Transverse colon (tissue), 4 donors: ENCODE measurements around the gene HCAR2. TPM values are rescaled to one million over a fixed set of nuclear protein-coding genes. Genes with fewer than 3 reads are reported as not detected.
A peak's percentile ranks its signal among the peaks of the same experiment; 100 is the strongest.
"Not testable (repeated sequence)": the region's sequence is repeated elsewhere in the genome, so short reads cannot be mapped to it uniquely, and the experiment has no call there.

ENCODE experiments used
- DNase-seq: peaks from one replicate; pipeline ENCODE4 v3.0.0-alpha.2; 2019
- H3K27ac ChIP-seq, 4 donors: fragments of 200-600 bp; sonication (generic); 2 replicates each; pipeline ENCODE4 v1.5.1; 2016 to 2018; ENCODE audit warnings: inconsistent platforms in 4 of 4
- H3K27me3 ChIP-seq: fragments of 200-600 bp; sonication (generic); 2 replicates; pipeline ENCODE4 v1.5.1; 2017; ENCODE audit warnings: inconsistent platforms
- H3K36me3 ChIP-seq, 4 donors: fragments of 200-600 bp; sonication (generic); 2 replicates each; pipeline ENCODE4 v1.5.1; 2017 to 2019; ENCODE audit warnings: inconsistent platforms in 4 of 4
- H3K4me1 ChIP-seq, 4 donors: fragments of 200-600 bp; sonication (generic); 2 replicates each; pipeline ENCODE4 v1.5.1; 2017 to 2020; ENCODE audit warnings: inconsistent platforms in 4 of 4
- H3K4me3 ChIP-seq, 4 donors: fragments of 200-600 bp; sonication (generic); 1 replicate in 1 of 4; 2 replicates in 3 of 4; pipeline versions ENCODE4 v1.5.1 to v1.6.1; 2017 to 2019; ENCODE audit warnings: inconsistent platforms in 4 of 4
- H3K9me3 ChIP-seq, 2 donors: fragments of 200-600 bp; sonication (generic); 2 replicates each; pipeline ENCODE4 v1.5.1; 2017 to 2019; ENCODE audit warnings: inconsistent platforms in 2 of 2
- EP300 ChIP-seq: sonication (generic); formaldehyde crosslinking; IDR thresholded peaks from one replicate; pipeline ENCODE4 v1.6.1; 2017; ENCODE audit warnings: antibody characterized with exemption, low read depth
- POLR2A ChIP-seq: fragments of 450-650 bp; IDR thresholded peaks from one replicate; pipeline ENCODE4 v1.6.1; 2016; ENCODE audit warnings: antibody characterized with exemption, mild to moderate bottlenecking, moderate library complexity
- POLR2AphosphoS5 ChIP-seq, 3 donors: sonication (generic); formaldehyde crosslinking; IDR thresholded peaks; one replicate each; pipeline ENCODE4 v1.6.1; 2016; ENCODE audit warnings: antibody characterized with exemption in 3 of 3
- WGBS, 2 donors: methylation state at CpG; one replicate each; pipeline ENCODE4 v1.1.5; 2018; ENCODE audit warnings: low coverage in 1 of 2; 5-methylcytosine and 5-hydroxymethylcytosine counted together
- in situ Hi-C, 4 donors: fragments of 200-750 bp; cut with MboI; loops; one replicate each; pipeline versions ENCODE4 v1.15.0 to v1.15.1; 2017; ENCODE audit warnings: low sequenced_read_pairs in 3 of 4, low pct_ligation_motif_present in 1 of 4, low pct_unique_long_range_greater_than_20kb in 1 of 4
- intact Hi-C: fragments of 100-400 bp; cut with DNase I; formaldehyde crosslinking; loops from one replicate; pipeline ENCODE4 v1.15.1; 2023; ENCODE audit warnings: low total_unique reads
- total RNA-seq, 4 donors: library from RNA; depleted of rRNA; stranded (reverse); fragments of >200 nt; gene quantifications; one replicate each; pipeline ENCODE4 v1.1.0, GENCODE V29; 2016
- TF ChIP-seq, protein P1 (sequence below), 5 experiments: fragments of 200-600 bp in 3 of 5; fragments of 450-650 bp in 2 of 5; sonication (generic) in 3 of 5; IDR thresholded peaks; 1 replicate in 2 of 5; 2 replicates in 3 of 5; pipeline ENCODE4 v1.5.1; 2016 to 2017; ENCODE audit warnings: antibody characterized with exemption in 5 of 5, inconsistent platforms in 3 of 5, mild to moderate bottlenecking in 2 of 5, moderate library complexity in 1 of 5

HCAR2 gene
- total RNA-seq, 4 donors from 2014 or later: 0.27 TPM; not detected in 3

GRCh38 chr12:122700038-122700710, 3.0 kb downstream of the HCAR2 start:
- in situ Hi-C loops, H3K27ac ChIP-seq, H3K27me3 ChIP-seq, intact Hi-C loops, H3K36me3 ChIP-seq, DNase-seq, H3K4me1 ChIP-seq, H3K4me3 ChIP-seq, H3K9me3 ChIP-seq: not testable (repeated sequence)
- WGBS, 2 donors: 85% methylated on average over 2 of the region's 9 CpGs; no CpG with 5 or more reads in 1 of the 2 donors

- H3K36me3 ChIP-seq, H3K4me3 ChIP-seq, intact Hi-C loops, H3K27me3 ChIP-seq, H3K27ac ChIP-seq, H3K4me1 ChIP-seq, DNase-seq, H3K9me3 ChIP-seq, in situ Hi-C loops: not testable (repeated sequence)
- WGBS, 2 donors: 73% methylated on average over 2 of the region's 2 CpGs; no CpG with 5 or more reads in 1 of the 2 donors
These were observed 6.2 kb downstream of the HCAR2 start for GRCh38 chr12:122696922-122697321.

DNA sequence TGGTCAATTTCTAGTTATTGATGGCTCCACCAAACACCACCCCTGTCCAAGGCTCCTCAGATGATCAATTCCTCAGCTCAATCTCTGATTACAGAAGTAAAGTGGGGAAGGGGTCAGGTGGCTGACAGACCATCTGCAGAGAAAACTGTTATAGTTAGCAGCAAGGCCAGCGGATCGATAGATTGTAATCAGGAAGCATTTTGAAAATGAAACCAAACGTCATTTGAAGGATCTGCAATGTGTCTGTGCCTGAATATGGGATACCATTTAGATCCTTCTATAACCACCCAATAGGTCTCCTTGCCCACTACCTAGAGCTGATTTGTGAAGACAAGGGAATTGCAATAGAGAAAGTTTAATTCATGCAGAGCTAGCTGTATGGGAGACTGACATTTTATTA, 11.6 kb downstream of the HCAR2 start:
- DNase-seq: no peak

DNA sequence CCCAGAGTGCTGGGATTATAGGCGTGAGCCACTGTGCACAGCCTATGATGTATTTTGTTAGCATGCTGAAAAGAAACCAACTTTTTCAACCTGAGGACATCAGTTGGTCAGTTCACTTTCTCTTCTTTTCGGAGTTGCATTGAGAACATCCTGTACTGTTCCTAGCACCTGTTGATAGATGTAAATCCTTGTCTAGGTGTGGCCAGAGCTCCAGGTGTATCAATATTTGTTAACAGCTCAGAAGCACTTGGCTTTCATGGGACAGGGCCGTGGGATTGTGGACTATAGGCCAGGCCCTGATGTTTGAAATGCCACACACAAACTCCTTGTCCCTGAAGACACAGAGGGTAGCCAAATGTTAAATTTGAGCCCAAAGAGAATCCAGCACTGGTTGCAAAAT, 14.9 kb downstream of the HCAR2 start:
- no peaks in the 10 kb centered on the region for H3K36me3 ChIP-seq
- no peaks in the 10 kb centered on the region for H3K27me3 ChIP-seq
- in situ Hi-C loops (no loop called here), intact Hi-C loops (no loop called here)
- no peak for TF ChIP-seq EP300
- TF ChIP-seq POLR2AphosphoS5 (IDR thresholded peaks at IDR 0.05): peak in 1 of 3 donors; percentile 13
- no peak for TF ChIP-seq POLR2A
- TF ChIP-seq, protein P1, sequence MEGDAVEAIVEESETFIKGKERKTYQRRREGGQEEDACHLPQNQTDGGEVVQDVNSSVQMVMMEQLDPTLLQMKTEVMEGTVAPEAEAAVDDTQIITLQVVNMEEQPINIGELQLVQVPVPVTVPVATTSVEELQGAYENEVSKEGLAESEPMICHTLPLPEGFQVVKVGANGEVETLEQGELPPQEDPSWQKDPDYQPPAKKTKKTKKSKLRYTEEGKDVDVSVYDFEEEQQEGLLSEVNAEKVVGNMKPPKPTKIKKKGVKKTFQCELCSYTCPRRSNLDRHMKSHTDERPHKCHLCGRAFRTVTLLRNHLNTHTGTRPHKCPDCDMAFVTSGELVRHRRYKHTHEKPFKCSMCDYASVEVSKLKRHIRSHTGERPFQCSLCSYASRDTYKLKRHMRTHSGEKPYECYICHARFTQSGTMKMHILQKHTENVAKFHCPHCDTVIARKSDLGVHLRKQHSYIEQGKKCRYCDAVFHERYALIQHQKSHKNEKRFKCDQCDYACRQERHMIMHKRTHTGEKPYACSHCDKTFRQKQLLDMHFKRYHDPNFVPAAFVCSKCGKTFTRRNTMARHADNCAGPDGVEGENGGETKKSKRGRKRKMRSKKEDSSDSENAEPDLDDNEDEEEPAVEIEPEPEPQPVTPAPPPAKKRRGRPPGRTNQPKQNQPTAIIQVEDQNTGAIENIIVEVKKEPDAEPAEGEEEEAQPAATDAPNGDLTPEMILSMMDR (IDR thresholded peaks at IDR 0.05): no peak
- no peaks in the 10 kb centered on the region for H3K9me3 ChIP-seq
- H3K27ac ChIP-seq: peak overlapping the region in 3 of 4 donors; percentile 21 to 60 (median 43)
- H3K4me3 ChIP-seq: no peak overlapping the region
- WGBS, 2 donors: 63% methylated on average over 3 of the region's 3 CpGs; no CpG with 5 or more reads in 1 of the 2 donors
- H3K4me1 ChIP-seq: no peaks in the 10 kb centered on the region
- DNase-seq: no peak

More for the DNA sequence above, 11.6 kb downstream of the HCAR2 start:
- WGBS, 2 donors: 78 to 87% methylated on average over 3 of the region's 3 CpGs
- Histone ChIP-seq H3K27me3 (no peaks in the 10 kb centered on the region), H3K4me3 (no peak overlapping the region), H3K9me3 (no peaks in the 10 kb centered on the region), H3K27ac (no peak overlapping the region), H3K36me3 (no peaks in the 10 kb centered on the region), H3K4me1 (no peaks in the 10 kb centered on the region)
- intact Hi-C loops (no loop called here), in situ Hi-C loops (no loop called here)
- no peak for TF ChIP-seq POLR2AphosphoS5 (IDR thresholded peaks at IDR 0.05)
- TF ChIP-seq POLR2A: no peak
- TF ChIP-seq EP300: no peak
- TF ChIP-seq, protein P1 (IDR thresholded peaks at IDR 0.05): no peak

GRCh38 chr12:122687086-122687485, 16.1 kb downstream of the HCAR2 start:
- Histone ChIP-seq H3K4me1 (no peaks in the 10 kb centered on the region), H3K36me3 (no peaks in the 10 kb centered on the region), H3K27me3 (no peaks in the 10 kb centered on the region), H3K27ac (peak overlapping the region in 1 of 4 donors; percentile 60), H3K4me3 (no peak overlapping the region), H3K9me3 (no peaks in the 10 kb centered on the region)
- intact Hi-C loops (no loop called here), in situ Hi-C loops (no loop called here)
- WGBS, 2 donors: 12 to 47% methylated on average over 3 to 5 of the region's 5 CpGs
- TF ChIP-seq POLR2A (no peak), POLR2AphosphoS5 (IDR thresholded peaks at IDR 0.05) (no peak), EP300 (no peak)
- TF ChIP-seq, protein P1 (IDR thresholded peaks at IDR 0.05): no peak
- DNase-seq: peak; percentile 48
